Vein endothelial cell (primary cell): ENCODE measurements around the gene FREM1. TPM values are rescaled to one million over a fixed set of nuclear protein-coding genes. Genes with fewer than 3 reads are reported as not detected.

Experiments used
- small RNA-seq: library from RNA; depleted of rRNA; stranded (forward); fragments of <200 nt; gene quantifications from one replicate; pipeline ENCODE3, GENCODE V24; 2012
- total RNA-seq: library from RNA; depleted of rRNA; stranded (reverse); fragments of >200 nt; gene quantifications from 2 replicates; pipeline ENCODE4 v1.2.3, GENCODE V29; 2012

FREM1 gene, protein sequence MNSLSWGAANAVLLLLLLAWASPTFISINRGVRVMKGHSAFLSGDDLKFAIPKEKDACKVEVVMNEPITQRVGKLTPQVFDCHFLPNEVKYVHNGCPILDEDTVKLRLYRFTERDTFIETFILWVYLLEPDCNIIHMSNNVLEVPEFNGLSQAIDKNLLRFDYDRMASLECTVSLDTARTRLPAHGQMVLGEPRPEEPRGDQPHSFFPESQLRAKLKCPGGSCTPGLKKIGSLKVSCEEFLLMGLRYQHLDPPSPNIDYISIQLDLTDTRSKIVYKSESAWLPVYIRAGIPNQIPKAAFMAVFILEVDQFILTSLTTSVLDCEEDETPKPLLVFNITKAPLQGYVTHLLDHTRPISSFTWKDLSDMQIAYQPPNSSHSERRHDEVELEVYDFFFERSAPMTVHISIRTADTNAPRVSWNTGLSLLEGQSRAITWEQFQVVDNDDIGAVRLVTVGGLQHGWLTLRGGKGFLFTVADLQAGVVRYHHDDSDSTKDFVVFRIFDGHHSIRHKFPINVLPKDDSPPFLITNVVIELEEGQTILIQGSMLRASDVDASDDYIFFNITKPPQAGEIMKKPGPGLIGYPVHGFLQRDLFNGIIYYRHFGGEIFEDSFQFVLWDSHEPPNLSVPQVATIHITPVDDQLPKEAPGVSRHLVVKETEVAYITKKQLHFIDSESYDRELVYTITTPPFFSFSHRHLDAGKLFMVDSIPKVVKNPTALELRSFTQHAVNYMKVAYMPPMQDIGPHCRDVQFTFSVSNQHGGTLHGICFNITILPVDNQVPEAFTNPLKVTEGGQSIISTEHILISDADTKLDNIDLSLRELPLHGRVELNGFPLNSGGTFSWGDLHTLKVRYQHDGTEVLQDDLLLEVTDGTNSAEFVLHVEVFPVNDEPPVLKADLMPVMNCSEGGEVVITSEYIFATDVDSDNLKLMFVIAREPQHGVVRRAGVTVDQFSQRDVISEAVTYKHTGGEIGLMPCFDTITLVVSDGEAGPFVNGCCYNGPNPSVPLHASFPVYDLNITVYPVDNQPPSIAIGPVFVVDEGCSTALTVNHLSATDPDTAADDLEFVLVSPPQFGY (N-terminal part only)
- total RNA-seq: under 0.01 TPM in 1 of 2 replicates, not detected in the other

DNA sequence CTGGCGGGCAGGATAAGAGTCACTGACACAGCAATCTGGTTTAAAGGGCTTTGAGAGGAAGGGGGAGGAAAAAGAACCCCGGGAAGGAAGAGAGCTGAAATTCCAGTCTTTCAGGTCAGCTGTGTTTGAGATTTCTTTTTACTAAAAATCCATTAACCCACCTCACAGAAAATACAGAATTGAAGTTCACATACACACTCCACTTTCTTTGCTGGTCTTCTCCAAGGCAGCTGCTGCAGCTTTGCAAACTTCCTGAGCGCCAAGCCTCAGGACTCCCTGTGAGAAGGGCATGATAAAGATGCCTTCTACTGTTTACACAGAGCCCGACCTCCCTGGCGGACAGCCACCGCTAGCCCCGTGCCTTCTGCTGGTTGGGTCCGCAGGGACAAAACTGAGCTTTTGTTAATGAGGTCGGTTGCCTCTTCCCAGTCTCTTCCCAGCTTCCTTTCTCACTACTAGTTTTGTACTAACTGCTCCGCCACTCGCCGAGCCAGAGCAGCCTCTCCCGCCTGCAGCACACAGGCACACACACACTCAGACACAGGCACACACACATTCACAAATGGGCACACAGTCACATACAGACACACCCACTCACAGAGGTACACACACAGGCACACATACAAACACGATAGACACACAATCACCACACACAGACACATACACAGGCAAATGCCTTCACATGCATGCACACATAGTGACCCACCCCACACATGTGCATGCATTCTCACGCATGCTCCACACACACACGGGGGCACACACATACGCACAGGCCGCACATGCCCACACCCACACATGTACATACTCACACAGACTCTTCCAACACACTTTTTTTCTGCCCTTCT lies at the start of gene FREM1:
Gene FREM1 (minus strand): TSS at position 468 of the 845 bp plus-strand sequence. CDS start 41,451 bp downstream, outside the sequence.

DNA sequence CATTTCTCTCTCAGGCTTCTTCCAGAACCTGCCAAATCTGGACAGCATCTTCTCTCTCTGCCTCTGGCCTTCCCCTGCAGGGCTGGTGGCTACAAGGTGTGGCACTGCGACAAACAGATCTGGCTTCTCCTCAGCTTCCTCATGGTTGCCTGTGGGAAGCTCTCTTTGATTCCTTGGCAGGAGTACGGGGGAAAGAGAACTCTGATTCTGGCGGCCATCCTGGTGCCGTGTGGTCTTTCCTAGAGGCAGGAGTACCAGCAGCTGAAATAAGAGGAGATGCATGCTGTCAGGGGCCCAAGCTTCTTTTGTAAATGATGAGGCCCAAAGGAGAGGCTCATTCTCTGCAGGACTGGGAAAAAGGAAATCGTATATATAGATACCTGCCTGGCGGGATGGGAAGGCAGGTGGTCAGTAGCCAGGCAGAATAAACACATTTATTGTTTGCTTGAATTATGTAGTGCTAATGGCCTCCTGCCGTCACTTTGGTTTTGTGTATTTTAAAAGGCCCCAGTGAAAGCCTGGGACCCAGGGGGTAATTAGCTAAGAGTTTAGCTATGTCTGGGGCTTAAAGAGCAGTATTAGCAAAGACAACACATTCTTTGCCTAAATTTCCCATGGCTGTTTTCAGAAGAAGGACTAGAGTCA lies 187.7 kb downstream of the FREM1 start, which contains the start of gene CER1:
Gene CER1 (minus strand): TSS at position 343 of the 645 bp plus-strand sequence. CDS start 61 bp downstream, at position 282.

DNA sequence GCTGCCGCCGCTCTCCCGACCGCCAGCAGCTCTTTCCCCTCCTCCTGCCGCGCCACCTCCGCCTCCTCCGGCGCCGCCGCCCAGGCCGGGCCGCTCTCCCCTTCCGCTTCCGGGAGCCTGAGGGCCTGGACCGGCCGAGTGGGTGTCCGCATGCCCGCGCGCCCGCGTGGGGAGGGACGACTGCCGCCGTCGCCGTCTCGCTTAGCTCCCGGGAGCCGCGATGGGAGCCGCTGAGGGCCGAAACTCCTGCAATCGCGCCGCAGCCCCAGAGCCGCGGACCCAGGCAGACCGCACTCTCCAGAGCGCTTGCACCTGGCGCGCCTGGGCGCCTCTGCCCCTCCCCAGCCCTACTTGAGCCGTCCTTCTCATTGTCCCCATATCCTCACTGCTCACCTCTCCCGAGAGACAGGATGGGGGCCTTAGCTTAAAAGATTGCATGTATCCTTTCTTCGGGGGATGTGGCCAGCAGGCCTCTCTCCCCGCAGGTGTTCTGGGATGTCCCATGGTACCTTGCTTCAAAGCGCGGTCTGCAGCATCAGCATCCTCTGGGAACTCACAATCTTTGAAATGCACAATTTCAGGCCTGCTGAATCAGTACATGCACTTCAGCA lies 216.9 kb downstream of the FREM1 start, which contains the start of gene ZDHHC21:
Gene ZDHHC21 (minus strand): TSS at position 182 of the 611 bp plus-strand sequence. CDS start 19,092 bp downstream, outside the sequence.

Small RNA genes lying within 50 kb of the gene (small RNA-seq; reads per million reads assigned to genes)
- not detected for gene RNU6-1260P

Other genes starting within 250 kb of the FREM1 start
- gene ZDHHC21, start 217.0 kb downstream of the FREM1 start, total RNA-seq: 19.9 and 32.1 TPM in 2 replicates
- gene CER1, start 187.7 kb downstream of the FREM1 start, total RNA-seq: not detected in 2 replicates